Measurements from ENCODE around the gene GAS2L3. TPM values are rescaled to one million over a fixed set of nuclear protein-coding genes. Genes with fewer than 3 reads are reported as not detected.

Gene GAS2L3
- total RNA-seq, 2 experiments from 2014 or later, result 13.5 to 21.5 TPM

DNA sequence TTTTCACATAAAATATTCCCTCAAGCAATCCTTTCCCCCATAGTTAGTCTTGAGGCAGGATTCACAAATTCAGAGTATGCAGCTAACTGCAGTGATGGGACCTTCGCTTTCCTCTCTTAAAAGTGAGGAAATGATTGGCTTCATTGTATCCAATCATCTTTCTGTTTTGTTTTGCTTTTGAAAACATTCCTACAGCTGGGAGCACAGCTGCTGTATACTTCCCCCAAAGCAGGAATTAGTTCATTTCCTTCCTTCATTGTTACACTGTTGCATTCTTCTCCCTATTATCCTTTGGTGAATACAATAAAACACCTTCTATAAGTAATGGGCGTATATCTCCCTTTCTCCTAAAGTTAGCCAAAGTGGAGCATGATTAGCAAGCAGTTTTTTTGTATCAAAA lies 9.4 kb upstream of the GAS2L3 start:
- Histone ChIP-seq H3K79me2 (ENCODE audit: insufficient read depth, low read depth, low read length) (no peaks in the 10 kb centered on the region), H3K4me2 (ENCODE audit: low read length) (no peak overlapping the region), H4K20me1 (ENCODE audit: insufficient read depth, low read length) (no peaks in the 10 kb centered on the region), H3K4me1 (ENCODE audit: insufficient read depth, low read length, poor library complexity, severe bottlenecking) (no peaks in the 10 kb centered on the region), H3K27ac (ENCODE audit: low read depth, low read length, poor library complexity, severe bottlenecking) (no peak overlapping the region), H3K36me3 (ENCODE audit: insufficient read depth, low read length) (no peaks in the 10 kb centered on the region), H3K9me2 (ENCODE audit: insufficient read depth, low read length) (no peaks in the 10 kb centered on the region), H3K9me3 (ENCODE audit: low read length) (no peaks in the 10 kb centered on the region), H3K4me3 (ENCODE audit: low read depth, low read length, poor library complexity, severe bottlenecking) (no peak overlapping the region), H2AFZ (ENCODE audit: low read length) (no peak overlapping the region)
- TF ChIP-seq EZH2phosphoT487 (IDR thresholded peaks at IDR 0.05; ENCODE audit: borderline replicate concordance, low read depth, low read length), result no peak
- TF ChIP-seq, protein P1, sequence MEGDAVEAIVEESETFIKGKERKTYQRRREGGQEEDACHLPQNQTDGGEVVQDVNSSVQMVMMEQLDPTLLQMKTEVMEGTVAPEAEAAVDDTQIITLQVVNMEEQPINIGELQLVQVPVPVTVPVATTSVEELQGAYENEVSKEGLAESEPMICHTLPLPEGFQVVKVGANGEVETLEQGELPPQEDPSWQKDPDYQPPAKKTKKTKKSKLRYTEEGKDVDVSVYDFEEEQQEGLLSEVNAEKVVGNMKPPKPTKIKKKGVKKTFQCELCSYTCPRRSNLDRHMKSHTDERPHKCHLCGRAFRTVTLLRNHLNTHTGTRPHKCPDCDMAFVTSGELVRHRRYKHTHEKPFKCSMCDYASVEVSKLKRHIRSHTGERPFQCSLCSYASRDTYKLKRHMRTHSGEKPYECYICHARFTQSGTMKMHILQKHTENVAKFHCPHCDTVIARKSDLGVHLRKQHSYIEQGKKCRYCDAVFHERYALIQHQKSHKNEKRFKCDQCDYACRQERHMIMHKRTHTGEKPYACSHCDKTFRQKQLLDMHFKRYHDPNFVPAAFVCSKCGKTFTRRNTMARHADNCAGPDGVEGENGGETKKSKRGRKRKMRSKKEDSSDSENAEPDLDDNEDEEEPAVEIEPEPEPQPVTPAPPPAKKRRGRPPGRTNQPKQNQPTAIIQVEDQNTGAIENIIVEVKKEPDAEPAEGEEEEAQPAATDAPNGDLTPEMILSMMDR (conservative IDR thresholded peaks at IDR 0.05; ENCODE audit: low read length), result no peak
- intact Hi-C loops (cut with micrococcal nuclease; ENCODE audit: unreplicated experiment), result no loop called here
- ChIA-PET CTCF (ENCODE audit: unreplicated experiment) (no interaction called here), POLR2A (no interaction called here)
- DNase-seq (ENCODE audit: low spot score), result no peak
- no TSS peak for BruUV-seq (replicated peaks)

DNA sequence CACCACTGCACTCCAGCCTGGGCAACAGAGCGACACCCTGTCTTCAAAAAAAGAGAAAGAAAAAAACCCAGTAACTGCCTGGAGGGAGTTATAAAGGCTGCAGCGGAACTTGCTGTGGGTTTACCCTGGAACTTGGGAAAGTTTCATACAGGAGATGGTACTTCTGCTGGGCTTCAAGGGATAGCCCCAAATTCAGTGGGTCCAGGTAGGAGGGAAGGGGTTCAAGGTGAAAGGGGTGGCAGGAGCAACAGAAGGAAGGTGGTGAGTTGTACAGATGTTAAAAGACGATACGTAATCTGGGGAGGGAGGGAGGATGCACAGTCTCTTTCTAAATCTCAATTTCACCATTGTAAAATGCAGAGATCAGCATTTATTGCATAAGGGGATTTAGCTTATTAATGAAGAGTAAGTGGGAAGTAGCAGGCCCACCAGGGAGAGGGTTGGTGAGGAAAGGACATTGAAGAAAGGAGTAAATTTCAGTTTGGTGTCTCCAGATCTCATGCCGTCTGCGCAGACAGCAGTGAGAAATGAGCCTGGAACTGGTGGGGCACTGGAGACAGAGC lies 8.5 kb upstream of the GAS2L3 start:
- no peak overlapping the region for H3K27ac ChIP-seq (ENCODE audit: low read depth, low read length, poor library complexity, severe bottlenecking)
- TF ChIP-seq, protein P1 (conservative IDR thresholded peaks at IDR 0.05; ENCODE audit: low read length), result no peak
- TF ChIP-seq EZH2phosphoT487 (IDR thresholded peaks at IDR 0.05; ENCODE audit: borderline replicate concordance, low read depth, low read length), result no peak
- no peaks in the 10 kb centered on the region for H3K79me2 ChIP-seq (ENCODE audit: insufficient read depth, low read depth, low read length)
- H4K20me1 ChIP-seq (ENCODE audit: insufficient read depth, low read length), result no peaks in the 10 kb centered on the region
- no peak overlapping the region for H2AFZ ChIP-seq (ENCODE audit: low read length)
- no peaks in the 10 kb centered on the region for H3K36me3 ChIP-seq (ENCODE audit: insufficient read depth, low read length)
- H3K4me3 ChIP-seq (ENCODE audit: low read depth, low read length, poor library complexity, severe bottlenecking), result no peak overlapping the region
- intact Hi-C loops (cut with micrococcal nuclease; ENCODE audit: unreplicated experiment), result no loop called here
- CTCF ChIA-PET (ENCODE audit: unreplicated experiment), result no interaction called here
- no peaks in the 10 kb centered on the region for H3K4me1 ChIP-seq (ENCODE audit: insufficient read depth, low read length, poor library complexity, severe bottlenecking)
- no TSS peak for BruUV-seq (replicated peaks)
- DNase-seq (ENCODE audit: low spot score), result no peak
- POLR2A ChIA-PET, result no interaction called here
- H3K4me2 ChIP-seq (ENCODE audit: low read length), result no peak overlapping the region
- no peaks in the 10 kb centered on the region for H3K9me3 ChIP-seq (ENCODE audit: low read length)
- no peaks in the 10 kb centered on the region for H3K9me2 ChIP-seq (ENCODE audit: insufficient read depth, low read length)

DNA sequence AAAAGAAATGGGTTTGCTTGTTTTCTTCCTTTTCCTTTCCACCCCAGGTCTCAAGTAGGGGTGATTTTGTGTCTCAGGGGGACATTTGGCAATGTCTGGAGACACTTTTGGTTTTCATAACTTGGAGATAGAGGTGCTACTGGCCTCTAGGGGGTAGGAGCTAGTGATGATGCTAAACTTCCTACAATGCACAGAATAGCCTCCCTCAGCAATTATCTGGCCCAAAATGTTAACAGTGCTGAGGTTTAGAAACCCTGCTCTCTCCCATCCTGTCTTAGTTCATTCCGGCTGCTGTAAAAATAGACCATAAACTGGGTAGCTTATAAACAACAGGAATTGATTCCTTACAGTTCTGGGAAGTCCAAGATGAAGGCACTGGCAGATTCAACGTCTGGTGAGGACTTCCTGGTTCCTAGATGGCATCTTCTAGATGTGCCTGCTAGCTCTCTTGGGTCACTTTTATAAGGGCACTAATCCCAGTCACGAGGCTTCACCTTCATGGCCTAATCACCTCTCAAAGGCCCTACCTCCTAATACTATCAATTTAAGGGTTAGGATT lies 7.4 kb upstream of the GAS2L3 start:
- Histone ChIP-seq H3K4me3 (ENCODE audit: low read depth, low read length, poor library complexity, severe bottlenecking) (no peak overlapping the region), H3K9me2 (ENCODE audit: insufficient read depth, low read length) (no peaks in the 10 kb centered on the region), H3K27ac (ENCODE audit: low read depth, low read length, poor library complexity, severe bottlenecking) (no peak overlapping the region), H2AFZ (ENCODE audit: low read length) (no peak overlapping the region), H4K20me1 (ENCODE audit: insufficient read depth, low read length) (no peaks in the 10 kb centered on the region), H3K4me1 (ENCODE audit: insufficient read depth, low read length, poor library complexity, severe bottlenecking) (no peaks in the 10 kb centered on the region), H3K9me3 (ENCODE audit: low read length) (no peaks in the 10 kb centered on the region), H3K4me2 (ENCODE audit: low read length) (no peak overlapping the region), H3K36me3 (ENCODE audit: insufficient read depth, low read length) (no peaks in the 10 kb centered on the region), H3K79me2 (ENCODE audit: insufficient read depth, low read depth, low read length) (no peaks in the 10 kb centered on the region)
- intact Hi-C loops (cut with micrococcal nuclease; ENCODE audit: unreplicated experiment), result no loop called here
- TF ChIP-seq EZH2phosphoT487 (IDR thresholded peaks at IDR 0.05; ENCODE audit: borderline replicate concordance, low read depth, low read length), result no peak
- TF ChIP-seq, protein P1 (conservative IDR thresholded peaks at IDR 0.05; ENCODE audit: low read length), result no peak
- ChIA-PET POLR2A (no interaction called here), CTCF (ENCODE audit: unreplicated experiment) (no interaction called here)
- BruUV-seq (replicated peaks), result no TSS peak
- DNase-seq (ENCODE audit: low spot score), result no peak

Data from OCI-LY7 (cell line).